CD4-positive, alpha-beta T cell (primary cell): Measurements from ENCODE around the gene PCGF3. TPM values are rescaled to one million over a fixed set of nuclear protein-coding genes. Genes with fewer than 3 reads are reported as not detected.

Experiments
- ATAC-seq: fragments of 200-7000 bp; cut with Tn5 transposase; one replicate; pipeline ENCODE4 v1.10.0; 2022; ENCODE audit warnings: mild to moderate bottlenecking; ENCODE audit not compliant: poor library complexity
- CTCF ChIA-PET: fragments of 350-600 bp; sonication (Branson Sonifier 250); formaldehyde crosslinking; loops from one replicate; lab custom pipeline; 2021; ENCODE audit warnings: antibody characterized with exemption, inconsistent platforms; lab: Charles Lee
- POLR2A ChIA-PET: fragments of 350-600 bp; sonication (Branson Sonifier 250); formaldehyde crosslinking; loops from one replicate; lab custom pipeline; 2021; ENCODE audit warnings: antibody characterized with exemption, inconsistent platforms; lab: Charles Lee
- DNase-seq, 14 experiments: peaks; one replicate each; pipeline ENCODE4 v3.0.0-alpha.2; 2013 to 2020; ENCODE audit warnings: mixed read lengths in 2 of 14
- H3K27ac ChIP-seq, 2 donors: one replicate each; pipeline versions ENCODE4 v1.5.1 to v1.7.0; 2013; ENCODE audit warnings: low read length in 2 of 2, low read depth in 1 of 2, mild to moderate bottlenecking in 1 of 2
- H3K27me3 ChIP-seq, 2 experiments: 1 replicate in 1 of 2; 2 replicates in 1 of 2; pipeline versions ENCODE4 v1.6.1 to v1.7.0; 2013; ENCODE audit warnings: low read length in 2 of 2, control low read depth in 1 of 2, mild to moderate bottlenecking in 1 of 2, moderate library complexity in 1 of 2; ENCODE audit not compliant: insufficient read depth in 2 of 2, control insufficient read depth in 1 of 2
- H3K36me3 ChIP-seq: one replicate; pipeline ENCODE4 v1.6.1; 2013; ENCODE audit warnings: low read length, control low read depth; ENCODE audit not compliant: insufficient read depth
- H3K4me1 ChIP-seq: one replicate; pipeline ENCODE4 v1.6.1; 2013; ENCODE audit warnings: low read length, control low read depth; ENCODE audit not compliant: insufficient read depth
- H3K4me3 ChIP-seq: one replicate; pipeline ENCODE4 v1.5.1; 2013; ENCODE audit warnings: mild to moderate bottlenecking, low read length, moderate library complexity
- H3K9me3 ChIP-seq, 2 experiments: 1 replicate in 1 of 2; 2 replicates in 1 of 2; pipeline versions ENCODE4 v1.6.1 to v1.7.0; 2013; ENCODE audit warnings: low read length in 2 of 2, mild to moderate bottlenecking in 2 of 2, control low read depth in 1 of 2, moderate library complexity in 1 of 2; ENCODE audit not compliant: control insufficient read depth in 1 of 2, insufficient read depth in 1 of 2
- H3K27ac Mint-ChIP-seq: one replicate; pipeline ENCODE4 v1.8.0; 2020; ENCODE audit warnings: mixed read lengths
- H3K27me3 Mint-ChIP-seq: one replicate; pipeline ENCODE4 v1.8.0; 2021; ENCODE audit warnings: mixed read lengths
- H3K36me3 Mint-ChIP-seq: one replicate; pipeline ENCODE4 v1.8.0; 2021; ENCODE audit warnings: low read depth, mixed read lengths
- H3K4me1 Mint-ChIP-seq: one replicate; pipeline ENCODE4 v1.8.0; 2021; ENCODE audit warnings: low read depth, mixed read lengths
- H3K4me3 Mint-ChIP-seq: one replicate; pipeline ENCODE4 v1.8.0; 2020; ENCODE audit warnings: mild to moderate bottlenecking, mixed read lengths
- H3K9me3 Mint-ChIP-seq: one replicate; pipeline ENCODE4 v1.8.0; 2020; ENCODE audit warnings: mixed read lengths
- CTCF ChIP-seq: fragments of 200-600 bp; IDR thresholded peaks from one replicate; pipeline ENCODE4 v1.8.0; 2022; ENCODE audit warnings: antibody characterized with exemption, mild to moderate bottlenecking
- intact Hi-C, 2 experiments: fragments of 100-400 bp; cut with DNase I in 1 of 2; cut with micrococcal nuclease in 1 of 2; formaldehyde crosslinking; loops; one replicate each; pipeline versions ENCODE4 v1.15.1 to v1.9.0; 2023 to 2025; cut with DNase I, micrococcal nuclease
- total RNA-seq, 174 experiments: library from RNA in 2 of 174; stranded (reverse) in 2 of 174; gene quantifications; one replicate each; pipeline ENCODE4 v1.2.3 and lab custom pipeline; 2021 to 2026

The PCGF3 gene
- total RNA-seq, 2 experiments from 2014 or later: 45.1 to 48.6 TPM

GRCh38 chr4:795726-796119, 90.1 kb downstream of the PCGF3 start:
- Mint-ChIP-seq H3K4me3 (no peak overlapping the region), H3K4me1 (peaks cover 23% of the 10 kb centered on the region), H3K36me3 (no peaks in the 10 kb centered on the region), H3K9me3 (no peaks in the 10 kb centered on the region), H3K27ac (no peak overlapping the region), H3K27me3 (peaks cover 47% of the 10 kb centered on the region)
- DNase-seq (no peak), ATAC-seq (no peak)
- H3K27me3 ChIP-seq: peaks cover 36 to 40% of the 10 kb centered on the region in 2 experiments
- no peak overlapping the region for H3K4me3 ChIP-seq
- CTCF ChIA-PET: no interaction called here
- POLR2A ChIA-PET: interaction anchor here (2.1 kb wide), 1 partner anchor 14 kb away, joined by 6 read pairs; no protein-coding TSS in a partner anchor
- H3K9me3 ChIP-seq: peaks cover 0 to 8% of the 10 kb centered on the region in 2 experiments
- H3K27ac ChIP-seq: no peak overlapping the region
- no peaks in the 10 kb centered on the region for H3K36me3 ChIP-seq
- no peak for TF ChIP-seq CTCF
- intact Hi-C loops: no loop called here
- H3K4me1 ChIP-seq: peaks cover 65% of the 10 kb centered on the region

GRCh38 chr4:796206-796605, 90.6 kb downstream of the PCGF3 start:
- Mint-ChIP-seq H3K4me3 (no peak overlapping the region), H3K4me1 (peaks cover 23% of the 10 kb centered on the region), H3K9me3 (no peaks in the 10 kb centered on the region), H3K27me3 (peaks cover 45% of the 10 kb centered on the region), H3K36me3 (no peaks in the 10 kb centered on the region), H3K27ac (no peak overlapping the region)
- H3K9me3 ChIP-seq: peaks cover 0 to 8% of the 10 kb centered on the region in 2 experiments
- DNase-seq (no peak), ATAC-seq (no peak)
- POLR2A ChIA-PET: interaction anchor here (2.1 kb wide), 1 partner anchor 14 kb away, joined by 6 read pairs; no protein-coding TSS in a partner anchor
- peaks cover 36 to 39% of the 10 kb centered on the region in 2 experiments for H3K27me3 ChIP-seq
- H3K36me3 ChIP-seq: no peaks in the 10 kb centered on the region
- CTCF ChIA-PET: no interaction called here
- peaks cover 65% of the 10 kb centered on the region for H3K4me1 ChIP-seq
- TF ChIP-seq CTCF: no peak
- H3K27ac ChIP-seq: no peak overlapping the region
- H3K4me3 ChIP-seq: no peak overlapping the region
- intact Hi-C loops: no loop called here

- no peaks in the 10 kb centered on the region for H3K36me3 ChIP-seq
- H3K9me3 ChIP-seq: peaks cover 0 to 4% of the 10 kb centered on the region in 2 experiments
- no peak for TF ChIP-seq CTCF
- Mint-ChIP-seq H3K36me3 (no peaks in the 10 kb centered on the region), H3K27ac (no peak overlapping the region), H3K27me3 (peaks cover 46% of the 10 kb centered on the region), H3K4me3 (peak overlapping the region; percentile 37), H3K9me3 (no peaks in the 10 kb centered on the region), H3K4me1 (peaks cover 23% of the 10 kb centered on the region)
- no peak overlapping the region for H3K27ac ChIP-seq
- no peak overlapping the region for H3K4me3 ChIP-seq
- intact Hi-C loops: no loop called here
- ChIA-PET POLR2A (interaction anchor here (2.1 kb wide), 1 partner anchor 15 kb away, joined by 6 read pairs; no protein-coding TSS in a partner anchor), CTCF (no interaction called here)
- H3K4me1 ChIP-seq: peaks cover 56% of the 10 kb centered on the region
- ATAC-seq (no peak), DNase-seq (no peak)
- peaks cover 35 to 36% of the 10 kb centered on the region in 2 experiments for H3K27me3 ChIP-seq
Observed at GRCh38 chr4:797066-797465, 91.4 kb downstream of the PCGF3 start.
